ENCODE data around the gene CCDC77. TPM values are rescaled to one million over a fixed set of nuclear protein-coding genes. Genes with fewer than 3 reads are reported as not detected.

CCDC77 gene
- total RNA-seq, 2 donors from 2014 or later = 2.9 to 5.0 TPM

DNA sequence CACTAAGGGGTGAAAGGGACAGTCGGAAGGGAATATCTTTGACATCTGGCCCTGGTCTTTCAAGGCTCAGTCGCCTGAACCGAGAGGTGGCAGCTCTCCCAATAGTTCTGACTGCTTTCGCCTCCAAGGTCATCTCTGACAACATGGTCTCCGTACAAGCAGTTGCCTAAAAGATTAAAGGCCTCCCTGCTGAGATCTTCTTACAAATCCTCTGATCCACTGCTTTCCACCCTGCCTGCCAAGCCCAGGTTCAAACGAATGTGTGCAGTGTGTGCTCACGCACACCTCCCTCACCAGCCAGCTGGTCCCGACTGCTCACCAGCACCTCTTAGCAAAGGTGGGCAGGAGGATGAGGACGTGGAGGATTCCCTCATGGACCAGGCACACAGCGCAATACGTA lies 68.7 kb downstream of the CCDC77 start:
- DNase-seq (no peak), ATAC-seq (peak in 1 of 2 donors; percentile 10)
- intact Hi-C loops (cut with DNase I) = no loop called here

DNA sequence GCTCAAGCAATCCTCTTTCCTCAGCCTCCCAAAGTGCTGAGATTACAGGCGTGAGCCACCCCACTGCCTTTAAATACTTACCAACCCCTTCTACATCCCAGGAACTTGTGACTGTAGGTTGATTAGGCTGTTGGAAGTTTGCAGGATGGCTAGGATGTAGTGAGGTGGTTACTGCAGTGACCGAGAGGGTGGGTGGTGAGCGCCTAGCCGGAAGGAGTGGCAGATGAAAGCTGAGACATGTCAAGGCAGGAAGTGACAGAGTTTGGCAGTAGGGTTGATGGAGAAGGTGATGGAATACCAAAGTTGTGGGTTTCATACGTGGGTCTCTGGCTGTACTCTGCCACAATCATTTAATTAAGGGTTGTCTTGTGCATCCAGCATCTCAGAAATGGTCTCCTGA lies 71.8 kb downstream of the CCDC77 start:
- DNase-seq (no peak), ATAC-seq (no peak)
- intact Hi-C loops (cut with DNase I) = no loop called here

DNA sequence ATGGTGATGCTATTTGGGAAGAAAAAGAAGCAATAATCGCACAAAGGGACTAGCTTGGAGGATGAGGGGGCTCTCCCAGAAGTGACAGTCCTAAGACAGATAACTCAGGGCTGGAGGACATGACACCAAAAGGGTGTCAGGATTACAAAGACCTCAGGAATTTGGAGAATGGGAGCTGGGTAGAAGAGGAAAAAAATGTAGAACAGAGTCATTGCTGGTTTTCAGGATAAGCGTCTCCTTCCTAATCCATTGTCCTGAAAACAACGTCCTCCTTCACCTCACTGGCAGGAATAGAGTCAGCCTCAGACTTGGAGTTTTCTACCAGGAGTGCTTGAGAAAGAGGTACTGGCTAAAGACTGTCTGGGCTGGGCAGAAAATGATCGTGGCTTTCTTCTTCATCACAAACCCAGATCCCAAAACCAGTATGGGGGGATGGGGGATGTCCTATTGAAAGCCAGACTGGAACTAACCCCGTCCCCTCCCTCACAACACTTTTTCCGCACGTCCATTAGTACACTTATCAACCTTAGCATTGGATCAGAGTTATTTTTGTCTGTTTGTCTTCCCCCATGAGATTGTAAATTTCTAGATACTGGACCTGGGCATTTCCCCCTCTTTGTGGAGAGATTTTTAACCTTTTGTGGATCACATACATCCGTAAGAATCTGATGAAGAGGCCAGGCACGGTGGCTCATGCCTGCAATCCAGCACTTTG lies 72.6 kb downstream of the CCDC77 start:
- DNase-seq = no peak
- peak; percentile 67 to 72 for ATAC-seq
- intact Hi-C loops (cut with DNase I) = no loop called here

DNA sequence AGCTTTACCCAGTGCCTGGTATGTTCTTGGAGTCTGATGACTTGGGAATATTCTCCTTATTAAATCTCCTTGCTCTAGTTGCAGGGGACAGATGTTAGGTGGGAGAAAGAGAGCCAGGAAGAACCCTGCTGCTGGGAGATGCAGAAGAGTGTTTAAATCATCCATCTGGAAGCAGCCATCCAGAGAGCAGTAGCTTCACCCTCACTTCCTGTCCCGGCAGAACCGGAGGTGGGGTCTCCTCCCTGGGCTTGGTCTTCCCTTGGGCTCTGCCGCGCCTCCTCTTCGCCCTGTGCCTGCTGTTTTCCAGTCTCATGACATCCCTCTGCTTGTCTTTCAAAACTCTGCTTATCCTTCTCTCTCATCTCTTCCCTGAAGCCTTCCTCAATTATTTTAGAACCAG lies 73.8 kb downstream of the CCDC77 start:
- DNase-seq (no peak), ATAC-seq (no peak)
- intact Hi-C loops (cut with DNase I) = no loop called here

DNA sequence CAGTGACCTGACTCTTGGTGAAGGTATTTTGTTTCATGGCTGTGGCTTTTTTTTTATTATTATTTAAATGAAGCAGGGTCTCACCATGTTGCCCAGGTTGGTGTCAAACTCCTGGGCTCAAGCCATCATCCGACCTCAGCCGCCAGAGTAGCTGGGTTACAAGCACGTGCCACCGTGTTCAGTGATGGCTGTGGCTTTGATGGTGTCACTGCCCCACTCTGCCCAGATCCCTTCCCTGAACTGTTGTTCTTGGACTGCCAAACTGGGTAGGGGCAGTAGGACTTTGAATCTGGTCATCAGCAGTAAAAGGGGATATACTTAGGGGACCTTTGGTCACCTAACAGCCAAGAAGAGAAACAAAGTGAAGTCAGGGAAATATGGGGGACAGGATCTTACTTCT lies 77.7 kb downstream of the CCDC77 start:
- DNase-seq = no peak
- ATAC-seq = no peak
- intact Hi-C loops (cut with DNase I) = no loop called here

DNA sequence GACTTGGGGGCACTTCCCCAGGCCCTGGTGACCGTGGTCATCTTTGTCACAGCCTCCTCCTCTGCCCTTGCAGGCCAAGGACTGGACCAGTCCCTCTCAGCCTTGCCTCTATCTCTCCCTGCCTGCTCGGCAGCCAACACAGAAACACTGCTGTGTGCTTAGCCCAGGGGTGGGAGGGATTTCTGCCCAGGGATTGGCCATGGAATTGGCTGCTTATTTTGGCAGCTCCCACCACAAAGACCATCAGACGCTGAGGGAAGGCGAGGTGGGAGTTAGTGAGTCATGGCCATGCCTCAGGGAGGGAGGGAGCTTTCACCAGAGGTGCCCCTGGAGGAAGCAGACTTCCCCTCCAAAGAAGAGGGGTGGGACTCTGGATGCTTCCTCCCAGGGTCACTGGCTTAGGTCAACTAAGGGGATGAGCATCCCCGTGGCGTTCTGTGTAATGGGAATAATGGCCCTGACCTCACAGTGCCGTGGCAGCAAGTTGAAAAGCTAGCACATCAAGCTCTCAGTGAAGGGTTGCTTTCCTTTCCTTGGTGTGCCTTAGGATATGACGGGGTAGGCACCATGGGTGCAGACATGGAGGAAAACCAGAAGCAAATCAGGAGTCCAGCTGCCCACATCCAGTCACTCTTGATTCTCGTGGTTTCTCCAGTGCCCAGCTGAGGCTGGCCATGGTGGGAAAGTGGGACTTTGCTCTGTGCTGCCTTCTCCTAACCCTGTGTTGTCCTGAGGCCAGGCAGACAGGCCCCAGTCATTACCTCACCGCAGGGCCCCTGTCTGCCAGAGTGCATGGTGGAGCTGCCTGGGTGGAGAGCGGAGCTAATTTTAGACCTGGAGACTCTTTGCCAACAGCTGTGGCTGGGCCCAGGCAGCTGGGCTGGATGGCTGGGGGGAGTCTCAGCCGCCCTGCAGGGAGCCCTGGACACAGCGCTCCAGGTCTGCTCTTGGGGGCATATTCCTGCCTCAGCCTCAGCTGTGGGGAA lies 79.7 kb downstream of the CCDC77 start:
- intact Hi-C loops (cut with DNase I) = no loop called here
- ATAC-seq = peak; percentile 95 to 96
- DNase-seq = peak; percentile 79

DNA sequence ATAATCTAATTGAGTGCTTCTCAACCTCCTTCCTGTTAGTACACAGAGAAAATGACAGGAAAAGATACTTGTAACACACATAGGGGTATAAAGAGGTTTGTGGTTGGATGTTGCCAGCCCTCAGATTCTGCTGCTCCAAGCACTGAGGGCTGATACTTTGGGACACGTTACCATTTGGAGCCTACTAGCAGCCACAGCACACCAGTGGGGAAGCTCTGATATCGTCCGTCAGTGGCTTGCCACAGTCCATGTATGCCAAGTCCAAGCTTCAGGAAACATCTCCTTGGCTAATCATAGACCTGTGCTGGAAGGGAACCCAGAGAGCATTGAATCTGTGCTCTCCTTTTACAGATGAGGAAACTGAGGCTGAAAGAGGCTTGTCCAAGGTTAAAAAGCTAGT lies 80.6 kb downstream of the CCDC77 start:
- intact Hi-C loops (cut with DNase I) = no loop called here
- ATAC-seq = peak; percentile 20
- no peak for DNase-seq

DNA sequence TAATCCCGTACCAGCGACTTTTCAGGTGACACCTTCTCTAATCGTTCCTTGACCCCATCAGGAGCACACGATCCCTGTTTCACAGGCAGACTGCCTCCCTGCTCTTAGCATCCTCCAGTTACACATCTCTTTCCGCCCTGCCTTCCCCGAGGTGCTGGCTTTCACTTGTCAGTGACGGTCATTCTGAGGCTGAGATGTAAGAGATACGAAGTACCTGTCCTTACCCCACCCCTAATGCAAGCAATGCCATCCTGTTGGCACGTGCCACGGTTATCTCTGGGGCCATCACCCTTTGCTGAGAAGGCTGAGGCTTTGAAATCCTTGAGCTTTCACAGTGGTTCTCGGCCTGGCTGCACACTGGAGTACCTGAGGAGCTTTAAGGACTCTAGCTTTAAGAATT lies 82.7 kb downstream of the CCDC77 start:
- intact Hi-C loops (cut with DNase I) = no loop called here
- ATAC-seq = no peak
- DNase-seq = no peak

DNA sequence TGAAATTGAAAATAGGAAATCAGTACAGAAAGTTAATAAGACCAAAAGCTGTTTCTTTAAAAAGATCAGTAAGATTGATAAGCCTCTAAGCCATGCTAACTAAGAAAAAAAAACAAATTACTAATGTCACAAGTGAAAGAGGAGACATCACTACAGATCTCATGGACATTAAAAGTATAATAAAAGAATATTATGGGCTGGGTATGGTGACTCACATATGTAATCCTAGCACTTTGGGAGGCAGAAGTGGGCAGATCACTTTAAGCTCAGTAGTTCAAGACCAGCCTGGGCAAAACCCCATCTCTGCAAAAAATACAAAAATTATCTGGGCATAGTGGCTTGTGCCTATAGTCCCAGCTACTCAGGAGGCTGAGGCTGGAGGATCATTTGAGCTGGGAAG lies 88.8 kb downstream of the CCDC77 start:
- no peak for ATAC-seq
- intact Hi-C loops (cut with DNase I) = no loop called here

More for the DNA sequence above, 88.8 kb downstream of the CCDC77 start:
- no peak for DNase-seq

Other genes starting within 250 kb of the CCDC77 start
- under 1 TPM; 0.41 to 0.65 TPM for gene SLC6A12, start 187.5 kb upstream of the CCDC77 start, total RNA-seq
- 1 to 10 TPM; 1.3 to 2.0 TPM for gene SLC6A13, start 138.8 kb upstream of the CCDC77 start, total RNA-seq
- 10 to 100 TPM; 36.5 to 38.1 TPM for gene KDM5A, start 12.3 kb upstream of the CCDC77 start, total RNA-seq
- gene B4GALNT3, start 58.3 kb downstream of the CCDC77 start, total RNA-seq = 10 to 100 TPM; 20.9 to 22.1 TPM

Data from left cardiac atrium (tissue), 4 donors.